Lower leg skin (tissue), 3 donors: ENCODE results near the gene PXDN.

Experiments used
- CTCF ChIP-seq, 3 donors: fragments of 450-650 bp; IDR thresholded peaks; one replicate each; pipeline ENCODE4 v1.5.1; 2016; ENCODE audit warnings: antibody characterized with exemption in 3 of 3, mild to moderate bottlenecking in 3 of 3, moderate library complexity in 2 of 3
- POLR2A ChIP-seq, 2 donors: fragments of 450-650 bp; IDR thresholded peaks; one replicate each; pipeline ENCODE4 v1.6.1; 2016 to 2017; ENCODE audit warnings: antibody characterized with exemption in 2 of 2, mild to moderate bottlenecking in 1 of 2, moderate library complexity in 1 of 2

GRCh38 chr2:1680222-1681016, 63.9 kb downstream of the PXDN start:
- TF ChIP-seq CTCF (IDR thresholded peaks at IDR 0.05) (no peak), POLR2A (IDR thresholded peaks at IDR 0.05) (no peak)
